K562 (cell line): ENCODE results near the gene DHDDS. TPM values are rescaled to one million over a fixed set of nuclear protein-coding genes. Genes with fewer than 3 reads are reported as not detected.

Experiments
- CXXC5 ChIP-seq: fragments of 250-450 bp; sonication (Bioruptor Pico); IDR thresholded peaks from 2 replicates; pipeline ENCODE4 v1.8.0; 2022; ENCODE audit warnings: inconsistent platforms, mild to moderate bottlenecking, moderate library complexity
- DPF2 ChIP-seq: fragments of 450-650 bp; IDR thresholded peaks from 2 replicates; pipeline ENCODE4 v1.6.1; 2016
- ETV6 ChIP-seq, 3 experiments: fragments of 150-350 bp in 1 of 3; sonication (generic) in 1 of 3; formaldehyde crosslinking in 1 of 3; IDR thresholded peaks; 2 replicates each; pipeline versions ENCODE4 v1.6.1 to v1.8.0; 2014 to 2022; ENCODE audit warnings: borderline replicate concordance in 2 of 3, low read depth in 2 of 3, antibody characterized with exemption in 1 of 3, low read length in 1 of 3, mild to moderate bottlenecking in 1 of 3, missing genetic modification reagents in 1 of 3
- FOXK2 ChIP-seq, 2 experiments: fragments of 450-650 bp; IDR thresholded peaks in 1 of 2; conservative IDR thresholded peaks in 1 of 2; 2 replicates each; pipeline ENCODE4 v1.6.1; 2016; ENCODE audit warnings: low read depth in 2 of 2, mild to moderate bottlenecking in 1 of 2
- KDM5B ChIP-seq: fragments of 200-600 bp; sonication (generic); IDR thresholded peaks from 2 replicates; pipeline ENCODE4 v1.6.1; 2012; ENCODE audit warnings: low read depth, mild to moderate bottlenecking, moderate library complexity, low read length, control low read depth, inconsistent platforms; ENCODE audit not compliant: insufficient replicate concordance
- MED1 ChIP-seq: sonication (generic); formaldehyde crosslinking; IDR thresholded peaks from 2 replicates; pipeline ENCODE4 v1.8.1; 2023; ENCODE audit warnings: missing genetic modification reagents, borderline replicate concordance
- MYC ChIP-seq, 2 experiments: fragments of 250-450 bp in 1 of 2; sonication (Bioruptor Pico) in 1 of 2; IDR thresholded peaks; 2 replicates each; pipeline versions ENCODE4 v1.5.1 to v1.6.1; 2012 to 2021; ENCODE audit warnings: low read depth in 2 of 2, borderline replicate concordance in 1 of 2, improper control_type of control experiment in 1 of 2, low read length in 1 of 2, mild to moderate bottlenecking in 1 of 2, moderate library complexity in 1 of 2
- OTX1 ChIP-seq: fragments of 450-650 bp; formaldehyde crosslinking; IDR thresholded peaks from 2 replicates; pipeline ENCODE4 v1.4.0; 2022; ENCODE audit warnings: mild to moderate bottlenecking
- POLR2A ChIP-seq: fragments of 450-650 bp; conservative IDR thresholded peaks from 2 replicates; pipeline ENCODE4 v1.6.1; 2016
- POLR2AphosphoS5 ChIP-seq: IDR thresholded peaks from 2 replicates; pipeline ENCODE4 v1.6.1; 2011; ENCODE audit warnings: mild to moderate bottlenecking, low read depth, low read length, moderate library complexity; ENCODE audit not compliant: control insufficient read depth, insufficient read depth
- POLR2G ChIP-seq: fragments of 200-400 bp; formaldehyde crosslinking; IDR thresholded peaks from 2 replicates; pipeline ENCODE4 v1.6.1; 2017; ENCODE audit warnings: low read depth, mild to moderate bottlenecking, antibody characterized with exemption, low read length, moderate library complexity
- PRPF4 ChIP-seq: fragments of 200-400 bp; formaldehyde crosslinking; IDR thresholded peaks from one replicate; pipeline ENCODE4 v1.6.1; 2017; ENCODE audit warnings: low read length, low read depth, mild to moderate bottlenecking; ENCODE audit not compliant: insufficient read depth, poor library complexity, severe bottlenecking
- RFX1 ChIP-seq: fragments of 450-650 bp; IDR thresholded peaks from 2 replicates; pipeline ENCODE4 v1.6.1; 2016; ENCODE audit warnings: mild to moderate bottlenecking, moderate library complexity
- SUPT5H ChIP-seq: fragments of 450-650 bp; IDR thresholded peaks from 2 replicates; pipeline ENCODE4 v1.6.1; 2016
- polyA plus RNA-seq, 8 experiments: library from polyadenylated mRNA; depleted of rRNA in 4 of 8; stranded (reverse) in 5 of 8; unstranded in 3 of 8; fragments of >200 nt; fragmentation: Nextera tagmentation in 2 of 8; fragmentation: Illumina TruSeq in 1 of 8; extraction: Ambion mirVana in 2 of 8; extraction: Trizol in 1 of 8; gene quantifications; 2 replicates each; pipeline versions ENCODE4 v1.2.1 to v1.2.3, GENCODE V29; 2011 to 2014; ENCODE audit warnings: inconsistent platforms in 1 of 8, missing spikeins in 1 of 8
- total RNA-seq, 7 experiments: library from RNA; depleted of rRNA in 6 of 7; stranded (reverse); fragments of >200 nt in 6 of 7; fragmentation: Illumina TruSeq in 2 of 7; extraction: Trizol in 2 of 7; gene quantifications; 2 replicates each; pipeline versions ENCODE4 v1.2.1 to v1.2.3, GENCODE V29; 2011 to 2021; ENCODE audit warnings: low replicate concordance in 1 of 7
- TF ChIP-seq, protein P1 (sequence below): fragments of 450-650 bp; formaldehyde crosslinking; IDR thresholded peaks from 2 replicates; pipeline ENCODE4 v1.4.0; 2020; ENCODE audit warnings: mild to moderate bottlenecking, moderate library complexity
- TF ChIP-seq, protein P2 (sequence below): fragments of 450-650 bp; IDR thresholded peaks from 2 replicates; pipeline ENCODE4 v1.6.1; 2016; ENCODE audit warnings: mild to moderate bottlenecking
- TF ChIP-seq, protein P3 (sequence below): fragments of 450-650 bp; formaldehyde crosslinking; IDR thresholded peaks from 2 replicates; pipeline ENCODE4 v1.4.0; 2020; ENCODE audit warnings: mild to moderate bottlenecking, mixed read lengths
- TF ChIP-seq, protein P4 (sequence below): fragments of 250-450 bp; sonication (Bioruptor Pico); IDR thresholded peaks from 2 replicates; pipeline ENCODE4 v1.8.0; 2022; ENCODE audit warnings: moderate library complexity, mild to moderate bottlenecking, inconsistent platforms

The DHDDS gene
- total and polyA plus RNA-seq, 9 of the 15 experiments (the other 6 are each of a cell fraction or from before 2014, with no cell fraction given), result 33.3 to 55.0 (median 44.3) TPM

DNA sequence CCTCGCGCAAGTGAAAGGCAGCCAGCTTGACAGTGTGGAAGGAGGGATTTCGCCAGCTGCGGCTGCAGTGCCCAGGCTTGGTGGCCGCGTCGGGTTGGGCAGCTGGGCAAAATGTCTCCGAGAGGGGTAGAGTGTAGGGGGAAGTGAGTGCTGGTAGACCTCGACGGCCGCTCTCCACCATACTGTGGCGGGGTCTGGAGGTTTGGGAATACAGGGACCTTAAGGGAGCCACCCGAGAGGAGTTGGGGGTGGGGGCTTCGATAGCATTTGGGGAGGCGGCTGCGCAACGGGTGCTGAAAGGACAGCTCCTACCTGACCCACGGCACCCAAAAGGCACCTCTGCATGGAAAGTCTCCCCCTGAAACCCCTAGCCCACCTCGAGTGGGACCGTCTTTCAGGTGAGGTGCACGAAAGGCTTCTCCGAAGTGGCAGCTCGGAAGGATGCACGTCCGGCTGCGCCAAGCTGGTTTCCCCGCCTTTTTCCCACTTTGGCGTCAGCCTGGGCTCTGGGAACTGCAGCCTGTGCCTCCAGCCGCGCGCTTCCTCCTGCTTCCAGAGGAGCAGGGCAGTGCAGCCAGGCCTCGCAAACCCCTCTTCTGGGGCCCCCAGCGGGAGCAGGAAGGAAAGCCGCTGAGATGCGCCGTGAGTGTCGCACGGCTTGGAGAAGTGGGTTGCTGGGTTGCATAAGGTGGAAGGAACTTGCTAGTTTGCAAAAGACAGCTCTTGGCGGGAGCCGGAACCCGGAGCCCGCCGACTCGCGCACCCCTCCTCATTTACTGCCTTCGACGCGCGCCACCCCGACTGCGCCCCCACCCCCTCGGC, 39.6 kb downstream of the DHDDS start (continued):
- TF ChIP-seq, protein P1, sequence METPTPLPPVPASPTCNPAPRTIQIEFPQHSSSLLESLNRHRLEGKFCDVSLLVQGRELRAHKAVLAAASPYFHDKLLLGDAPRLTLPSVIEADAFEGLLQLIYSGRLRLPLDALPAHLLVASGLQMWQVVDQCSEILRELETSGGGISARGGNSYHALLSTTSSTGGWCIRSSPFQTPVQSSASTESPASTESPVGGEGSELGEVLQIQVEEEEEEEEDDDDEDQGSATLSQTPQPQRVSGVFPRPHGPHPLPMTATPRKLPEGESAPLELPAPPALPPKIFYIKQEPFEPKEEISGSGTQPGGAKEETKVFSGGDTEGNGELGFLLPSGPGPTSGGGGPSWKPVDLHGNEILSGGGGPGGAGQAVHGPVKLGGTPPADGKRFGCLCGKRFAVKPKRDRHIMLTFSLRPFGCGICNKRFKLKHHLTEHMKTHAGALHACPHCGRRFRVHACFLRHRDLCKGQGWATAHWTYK (CRISPR knock-in tag), result 0 out of 2 replicates have a peak, but pooled peaks have one; percentile 35
- TF ChIP-seq, protein P2, sequence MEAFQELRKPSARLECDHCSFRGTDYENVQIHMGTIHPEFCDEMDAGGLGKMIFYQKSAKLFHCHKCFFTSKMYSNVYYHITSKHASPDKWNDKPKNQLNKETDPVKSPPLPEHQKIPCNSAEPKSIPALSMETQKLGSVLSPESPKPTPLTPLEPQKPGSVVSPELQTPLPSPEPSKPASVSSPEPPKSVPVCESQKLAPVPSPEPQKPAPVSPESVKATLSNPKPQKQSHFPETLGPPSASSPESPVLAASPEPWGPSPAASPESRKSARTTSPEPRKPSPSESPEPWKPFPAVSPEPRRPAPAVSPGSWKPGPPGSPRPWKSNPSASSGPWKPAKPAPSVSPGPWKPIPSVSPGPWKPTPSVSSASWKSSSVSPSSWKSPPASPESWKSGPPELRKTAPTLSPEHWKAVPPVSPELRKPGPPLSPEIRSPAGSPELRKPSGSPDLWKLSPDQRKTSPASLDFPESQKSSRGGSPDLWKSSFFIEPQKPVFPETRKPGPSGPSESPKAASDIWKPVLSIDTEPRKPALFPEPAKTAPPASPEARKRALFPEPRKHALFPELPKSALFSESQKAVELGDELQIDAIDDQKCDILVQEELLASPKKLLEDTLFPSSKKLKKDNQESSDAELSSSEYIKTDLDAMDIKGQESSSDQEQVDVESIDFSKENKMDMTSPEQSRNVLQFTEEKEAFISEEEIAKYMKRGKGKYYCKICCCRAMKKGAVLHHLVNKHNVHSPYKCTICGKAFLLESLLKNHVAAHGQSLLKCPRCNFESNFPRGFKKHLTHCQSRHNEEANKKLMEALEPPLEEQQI, result no peak
- TF ChIP-seq KDM5B (peak; percentile 46), POLR2AphosphoS5 (peak; percentile 27; the same call in 1 of the 2 replicates), POLR2G (peak; percentile 49; the same call in 1 of the 2 replicates), DPF2 (no peak; the same call in 1 of the 2 replicates), POLR2A (peak; percentile 63), RFX1 (no peak), ETV6 (IDR thresholded peaks at IDR 0.05; ENCODE audit: borderline replicate concordance in 1 of 2, low read depth in 2 of 2, low read length in 1 of 2) (0 out of 4 replicates have a peak, but pooled peaks of 1 of the 2 experiments have one; percentile 16), ETV6 (CRISPR knock-in tag; IDR thresholded peaks at IDR 0.05; ENCODE audit: borderline replicate concordance) (no peak), SUPT5H (peak; percentile 40), PRPF4 (no peak), MED1 (no peak), MYC (IDR thresholded peaks at IDR 0.05; ENCODE audit: low read depth, low read length) (no peak), MYC (CRISPR knock-in tag; IDR thresholded peaks at IDR 0.05; ENCODE audit: borderline replicate concordance, low read depth) (peak; percentile 60; the same call in 1 of the 2 replicates), OTX1 (CRISPR knock-in tag) (0 out of 2 replicates have a peak, but pooled peaks have one; percentile 59), FOXK2 (conservative IDR thresholded peaks at IDR 0.05 in 1 of 2, IDR thresholded peaks at IDR 0.05 in 1 of 2; ENCODE audit: low read depth in 2 of 2) (no peak), CXXC5 (CRISPR knock-in tag) (peak; percentile 40; the same call in 1 of the 2 replicates)
- TF ChIP-seq, protein P3, sequence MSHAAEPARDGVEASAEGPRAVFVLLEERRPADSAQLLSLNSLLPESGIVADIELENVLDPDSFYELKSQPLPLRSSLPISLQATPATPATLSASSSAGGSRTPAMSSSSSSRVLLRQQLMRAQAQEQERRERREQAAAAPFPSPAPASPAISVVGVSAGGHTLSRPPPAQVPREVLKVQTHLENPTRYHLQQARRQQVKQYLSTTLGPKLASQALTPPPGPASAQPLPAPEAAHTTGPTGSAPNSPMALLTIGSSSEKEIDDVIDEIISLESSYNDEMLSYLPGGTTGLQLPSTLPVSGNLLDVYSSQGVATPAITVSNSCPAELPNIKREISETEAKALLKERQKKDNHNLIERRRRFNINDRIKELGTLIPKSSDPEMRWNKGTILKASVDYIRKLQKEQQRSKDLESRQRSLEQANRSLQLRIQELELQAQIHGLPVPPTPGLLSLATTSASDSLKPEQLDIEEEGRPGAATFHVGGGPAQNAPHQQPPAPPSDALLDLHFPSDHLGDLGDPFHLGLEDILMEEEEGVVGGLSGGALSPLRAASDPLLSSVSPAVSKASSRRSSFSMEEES, result no peak
- TF ChIP-seq, protein P4, sequence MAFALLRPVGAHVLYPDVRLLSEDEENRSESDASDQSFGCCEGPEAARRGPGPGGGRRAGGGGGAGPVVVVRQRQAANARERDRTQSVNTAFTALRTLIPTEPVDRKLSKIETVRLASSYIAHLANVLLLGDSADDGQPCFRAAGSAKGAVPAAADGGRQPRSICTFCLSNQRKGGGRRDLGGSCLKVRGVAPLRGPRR (CRISPR knock-in tag), result no peak
